ENCODE data around the gene DHX32.

GRCh38 chr10:125797994-125798662 lies 83.0 kb downstream of the DHX32 start:
- TF ChIP-seq CTCF (IDR thresholded peaks at IDR 0.05 in 4 of 5, conservative IDR thresholded peaks at IDR 0.05 in 1 of 5) (no peak), POLR2A (IDR thresholded peaks at IDR 0.05) (no peak)

All from gastrocnemius medialis (tissue), 4 donors.